ENCODE data around the gene MRPS5.

Gene MRPS5

GRCh38 chr2:95040426-95040825 is 81.2 kb downstream of the MRPS5 start:
- TF ChIP-seq CTCF (IDR thresholded peaks at IDR 0.05) = no peak

DNA sequence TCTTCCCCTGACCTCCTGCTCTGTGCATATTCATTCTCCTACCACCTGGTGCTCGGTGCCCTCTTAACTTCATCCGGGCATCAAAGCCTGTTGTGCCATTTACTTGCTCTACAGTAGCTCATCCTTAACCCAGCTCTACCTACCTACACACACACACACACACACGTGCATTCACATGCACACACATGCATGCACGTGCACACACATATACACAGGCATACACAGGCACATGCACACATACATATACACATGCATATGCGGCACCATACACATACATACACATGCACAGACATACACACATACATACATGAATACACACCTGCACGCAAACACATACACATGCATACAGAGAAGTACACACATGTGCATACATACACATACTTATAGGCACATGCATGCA is 81.6 kb downstream of the MRPS5 start:
- TF ChIP-seq CTCF (IDR thresholded peaks at IDR 0.05) = no peak

GRCh38 chr2:95039363-95039762 is 82.2 kb downstream of the MRPS5 start:
- no peak for TF ChIP-seq CTCF (IDR thresholded peaks at IDR 0.05)

- TF ChIP-seq CTCF (IDR thresholded peaks at IDR 0.05) = no peak
Observed at GRCh38 chr2:95038635-95039298, 82.8 kb downstream of the MRPS5 start.

- no peak for TF ChIP-seq CTCF (IDR thresholded peaks at IDR 0.05)
Observed at GRCh38 chr2:95037384-95037839, 84.2 kb downstream of the MRPS5 start.

- TF ChIP-seq CTCF (IDR thresholded peaks at IDR 0.05) = no peak
Observed at GRCh38 chr2:95036596-95037383, 84.8 kb downstream of the MRPS5 start.

Data from LNCAP (cell line).